GM21619 (cell line): ENCODE results near the gene PRR36.
A peak's percentile ranks its signal among the peaks of the same experiment; 100 is the strongest.

Experiments
- ATAC-seq: cut with Tn5 transposase; IDR thresholded peaks from one replicate; pipeline ENCODE4 v1.9.1; 2021; ENCODE audit not compliant: unreplicated experiment

PRR36 gene

DNA sequence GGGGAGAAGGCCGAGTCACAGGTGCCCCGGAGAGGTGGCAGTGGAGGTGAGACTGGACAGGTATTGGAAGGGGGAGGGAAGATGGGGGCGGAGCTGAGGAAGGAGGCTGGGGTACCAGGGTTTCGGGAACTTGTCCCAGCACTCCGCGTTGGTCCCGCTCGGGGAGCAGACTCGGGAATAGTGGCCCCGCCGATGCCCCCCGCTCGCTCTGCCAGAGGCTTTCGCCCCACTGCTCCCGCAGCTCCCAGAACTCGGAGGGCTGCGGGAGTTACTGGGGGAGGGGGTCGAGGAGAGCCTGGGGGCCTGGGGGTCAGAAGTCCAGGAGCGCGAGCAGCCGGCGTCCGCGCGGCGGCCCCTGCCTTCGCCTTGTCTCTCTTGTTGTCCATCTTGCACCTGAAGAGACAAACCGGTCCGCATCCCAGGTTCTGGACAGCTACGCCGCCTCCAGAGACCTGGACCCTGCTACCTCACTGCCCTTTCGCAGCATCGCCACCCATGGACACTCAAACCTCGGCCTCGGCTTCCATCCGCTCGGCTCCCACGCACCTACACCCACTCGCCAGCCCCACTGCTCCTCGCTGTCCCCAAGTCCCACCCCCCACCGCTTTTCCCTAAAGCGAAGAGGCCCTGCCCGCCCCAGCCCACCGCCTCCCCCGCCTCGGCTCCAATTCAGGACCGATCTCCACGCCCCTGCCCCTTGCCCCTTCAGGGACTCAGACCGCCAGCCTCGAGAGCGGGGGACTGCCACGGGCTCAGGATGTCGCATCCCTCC lies 700 bp downstream of the PRR36 start:
- ATAC-seq: no peak

GRCh38 chr19:7872306-7873204 lies 1.6 kb downstream of the PRR36 start:
- ATAC-seq: no peak

- no peak for ATAC-seq
Measured at GRCh38 chr19:7871437-7872305, 2.5 kb downstream of the PRR36 start.

- no peak for ATAC-seq
Measured at GRCh38 chr19:7870571-7871436, 3.4 kb downstream of the PRR36 start.

DNA sequence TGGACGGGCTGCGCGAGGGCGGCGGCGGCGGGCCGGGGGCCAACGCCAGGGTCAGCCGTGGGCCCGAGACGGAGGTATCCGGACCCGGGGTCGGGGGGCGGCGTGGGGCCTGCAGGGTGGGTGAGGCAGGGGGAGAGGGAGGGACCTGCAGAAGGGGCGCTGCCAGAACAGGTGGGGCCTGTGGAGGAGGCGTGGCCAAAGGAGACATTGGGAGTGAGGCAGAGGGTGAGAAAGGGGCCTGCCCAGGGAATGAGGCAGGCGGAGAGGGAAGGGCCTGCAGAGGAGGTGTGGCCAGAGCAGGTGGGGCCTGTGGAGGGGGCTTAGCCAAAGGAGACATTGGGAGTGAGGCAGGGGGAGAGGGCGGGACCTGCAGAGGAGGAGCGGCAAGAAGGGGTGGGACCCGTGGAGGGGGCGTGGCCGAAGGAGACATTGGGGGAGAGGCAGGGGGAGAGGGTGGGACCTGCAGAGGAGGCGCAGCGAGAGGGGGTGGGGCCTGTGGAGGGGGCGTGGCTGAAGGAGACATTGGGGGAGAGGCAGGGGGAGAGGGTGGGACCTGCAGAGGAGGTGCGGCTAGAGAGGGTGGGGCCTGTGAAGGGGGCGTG lies 4.2 kb downstream of the PRR36 start:
- ATAC-seq: no peak

- peak; percentile 41 for ATAC-seq
Measured at GRCh38 chr19:7869453-7869909, 4.7 kb downstream of the PRR36 start.

DNA sequence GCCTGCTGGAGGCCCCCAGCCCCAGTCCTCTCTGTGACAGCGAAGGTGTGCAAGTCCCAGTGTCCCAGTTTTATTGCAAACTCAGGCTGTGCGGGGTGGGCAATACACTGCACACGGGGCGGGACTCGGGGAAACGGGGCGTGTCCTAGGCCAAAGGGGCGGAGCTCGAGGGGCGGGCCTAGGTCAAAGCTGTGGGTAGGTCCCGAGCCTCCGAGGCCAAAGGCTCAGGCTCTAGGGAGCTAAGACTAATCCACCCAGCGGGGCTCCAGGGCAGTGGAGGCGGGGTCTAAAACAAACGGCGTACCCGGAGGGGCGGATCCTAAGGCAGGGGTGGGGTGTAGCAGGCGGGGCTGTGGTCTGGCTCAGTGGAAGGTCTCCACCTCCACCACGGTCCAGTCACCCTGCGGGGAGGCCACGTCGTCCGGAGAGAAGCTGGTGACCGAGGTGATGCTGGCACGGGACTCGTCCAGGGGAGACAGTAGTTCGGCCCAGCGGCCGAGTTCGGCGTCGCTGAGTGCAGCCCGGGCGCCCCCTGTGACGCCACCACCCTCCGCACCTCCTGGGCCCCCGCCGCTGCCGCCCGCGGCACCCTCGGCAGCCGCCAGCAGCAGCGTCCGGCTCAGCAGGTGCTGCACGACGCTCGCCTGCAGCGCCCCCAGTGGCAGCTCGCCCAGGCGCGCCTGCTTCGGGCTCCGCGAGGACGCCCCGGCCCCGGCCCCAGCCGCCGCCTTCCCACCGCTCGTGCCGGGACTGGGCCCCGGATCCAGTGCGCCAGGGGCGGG lies 5.3 kb downstream of the PRR36 start:
- peak; percentile 51 for ATAC-seq

- no peak for ATAC-seq
Measured at GRCh38 chr19:7868326-7868670, 5.9 kb downstream of the PRR36 start.

- no peak for ATAC-seq
Measured at GRCh38 chr19:7867092-7867844, 6.9 kb downstream of the PRR36 start.

- no peak for ATAC-seq
Measured at GRCh38 chr19:7866399-7867091, 7.6 kb downstream of the PRR36 start.

- ATAC-seq: no peak
Measured at GRCh38 chr19:7865262-7865911, 8.8 kb downstream of the PRR36 start.

DNA sequence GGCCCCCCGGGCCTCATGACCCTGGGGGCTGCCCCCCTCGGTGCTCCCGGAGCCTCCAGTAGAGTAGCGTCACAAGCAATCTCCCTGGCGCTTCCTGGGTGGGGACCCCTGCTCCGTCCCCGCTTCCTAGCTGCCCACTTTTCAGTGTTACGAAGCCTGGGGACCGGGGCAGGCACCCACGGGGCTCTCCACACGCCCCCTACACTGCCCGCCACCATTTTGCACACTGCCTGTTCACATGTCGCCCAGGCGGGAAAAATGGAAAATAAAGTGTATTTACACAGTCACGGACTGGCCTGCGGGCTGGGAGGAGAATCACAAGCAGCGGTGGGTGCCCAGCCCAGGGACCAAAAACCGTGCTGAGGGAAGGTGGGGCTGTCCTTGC lies 9.5 kb downstream of the PRR36 start:
- no peak for ATAC-seq

GRCh38 chr19:7863971-7864689 lies 10.1 kb downstream of the PRR36 start:
- no peak for ATAC-seq

GRCh38 chr19:7863157-7863970 lies 10.8 kb downstream of the PRR36 start:
- ATAC-seq: no peak

- no peak for ATAC-seq
Measured at GRCh38 chr19:7862413-7862951, 11.7 kb downstream of the PRR36 start.
